HEK293 (cell line): ENCODE results near the gene IL13.

Experiments
- CTCF ChIA-PET: fragments of 350-600 bp; formaldehyde crosslinking; extraction: SDS; loops from one replicate; lab custom pipeline; 2021; ENCODE audit warnings: antibody characterized with exemption; lab: Yijun Ruan, JAX
- POLR2A ChIA-PET: fragments of 300-600 bp; formaldehyde crosslinking; extraction: SDS; loops from one replicate; lab custom pipeline; 2020; ENCODE audit warnings: antibody characterized with exemption, inconsistent platforms; lab: Yijun Ruan, JAX
- H3K27ac ChIP-seq: fragments of 200-500 bp; sonication (Bioruptor generic); 2 replicates; pipeline ENCODE4 v1.5.1; 2014; ENCODE audit warnings: low read depth, low read length, control low read depth, inconsistent platforms; ENCODE audit errors: extremely low read depth
- H3K36me3 ChIP-seq, 2 experiments: fragments of 200-500 bp in 1 of 2; sonication (Bioruptor generic) in 1 of 2; 1 replicate in 1 of 2; 2 replicates in 1 of 2; pipeline ENCODE4 v1.5.1; 2014 to 2017; ENCODE audit warnings: inconsistent platforms in 2 of 2, low read length in 2 of 2; ENCODE audit not compliant: control insufficient read depth in 2 of 2, insufficient read depth in 1 of 2
- H3K4me1 ChIP-seq: fragments of 200-500 bp; sonication (Bioruptor generic); 2 replicates; pipeline ENCODE4 v1.5.1; 2014; ENCODE audit warnings: mild to moderate bottlenecking, low read length, inconsistent platforms; ENCODE audit not compliant: control insufficient read depth, insufficient read depth
- H3K4me3 ChIP-seq: 2 replicates; pipeline ENCODE4 v1.5.1; 2011; ENCODE audit warnings: low read depth, mild to moderate bottlenecking, control low read depth, low read length, moderate library complexity
- H3K9me3 ChIP-seq: fragments of 200-500 bp; sonication (Bioruptor generic); 2 replicates; pipeline ENCODE4 v1.5.1; 2014; ENCODE audit warnings: low read depth, low read length, inconsistent platforms; ENCODE audit not compliant: control insufficient read depth, insufficient read depth
- BCL11B ChIP-seq: fragments of 450-650 bp; formaldehyde crosslinking; IDR thresholded peaks from 2 replicates; pipeline ENCODE4 v1.5.1; 2016; ENCODE audit warnings: low read depth, missing biosample characterization, missing genetic modification characterization
- EGR2 ChIP-seq: fragments of 450-650 bp; formaldehyde crosslinking; IDR thresholded peaks from 2 replicates; pipeline ENCODE4 v1.5.1; 2016; ENCODE audit warnings: low read depth, missing biosample characterization, missing genetic modification characterization
- HOXC10 ChIP-seq: sonication (generic); formaldehyde crosslinking; IDR thresholded peaks from 2 replicates; pipeline ENCODE4 v1.8.1; 2023; ENCODE audit warnings: mild to moderate bottlenecking, missing genetic modification reagents
- KLF8 ChIP-seq: fragments of 450-650 bp; formaldehyde crosslinking; IDR thresholded peaks from 2 replicates; pipeline ENCODE4 v1.5.1; 2016; ENCODE audit warnings: missing biosample characterization, missing genetic modification characterization
- PBX3 ChIP-seq: sonication (generic); formaldehyde crosslinking; IDR thresholded peaks from 2 replicates; pipeline ENCODE4 v1.8.1; 2022; ENCODE audit warnings: mild to moderate bottlenecking, moderate library complexity, missing genetic modification reagents
- SP2 ChIP-seq: fragments of 450-650 bp; formaldehyde crosslinking; IDR thresholded peaks from 2 replicates; pipeline ENCODE4 v1.5.1; 2016; ENCODE audit warnings: missing biosample characterization, missing genetic modification characterization
- TCF7L2 ChIP-seq: IDR thresholded peaks from 2 replicates; pipeline ENCODE4 v1.6.1; 2011; ENCODE audit warnings: low read depth, mild to moderate bottlenecking, inconsistent platforms, low read length, moderate library complexity, borderline replicate concordance
- ZBTB21 ChIP-seq: fragments of 450-650 bp; formaldehyde crosslinking; IDR thresholded peaks from 2 replicates; pipeline ENCODE4 v1.5.1; 2017; ENCODE audit warnings: missing biosample characterization, missing genetic modification characterization
- ZEB2 ChIP-seq: fragments of 450-650 bp; formaldehyde crosslinking; IDR thresholded peaks from 2 replicates; pipeline ENCODE4 v1.5.1; 2016; ENCODE audit warnings: missing biosample characterization, missing genetic modification characterization
- ZFP69B ChIP-seq: fragments of 450-650 bp; formaldehyde crosslinking; IDR thresholded peaks from 2 replicates; pipeline ENCODE4 v1.5.1; 2016; ENCODE audit warnings: missing biosample characterization, missing genetic modification characterization
- ZNF10 ChIP-seq: fragments of 450-650 bp; formaldehyde crosslinking; IDR thresholded peaks from 2 replicates; pipeline ENCODE4 v1.5.1; 2017; ENCODE audit warnings: missing biosample characterization, missing genetic modification characterization
- ZNF146 ChIP-seq: fragments of 450-650 bp; formaldehyde crosslinking; IDR thresholded peaks from 2 replicates; pipeline ENCODE4 v1.5.1; 2016; ENCODE audit warnings: missing biosample characterization, missing genetic modification characterization
- ZNF18 ChIP-seq: fragments of 450-650 bp; formaldehyde crosslinking; IDR thresholded peaks from 2 replicates; pipeline ENCODE4 v1.5.1; 2016; ENCODE audit warnings: missing biosample characterization, missing genetic modification characterization
- ZNF266 ChIP-seq: fragments of 450-650 bp; formaldehyde crosslinking; IDR thresholded peaks from 2 replicates; pipeline ENCODE4 v1.5.1; 2016; ENCODE audit warnings: missing biosample characterization, missing genetic modification characterization, low read depth
- ZNF324 ChIP-seq: fragments of 450-650 bp; formaldehyde crosslinking; IDR thresholded peaks from 2 replicates; pipeline ENCODE4 v1.5.1; 2016; ENCODE audit warnings: missing biosample characterization, missing genetic modification characterization
- ZNF48 ChIP-seq: fragments of 450-650 bp; formaldehyde crosslinking; IDR thresholded peaks from 2 replicates; pipeline ENCODE4 v1.5.1; 2016; ENCODE audit warnings: missing biosample characterization, missing genetic modification characterization
- ZNF544 ChIP-seq: fragments of 450-650 bp; formaldehyde crosslinking; IDR thresholded peaks from 2 replicates; pipeline ENCODE4 v1.5.0; 2017; ENCODE audit warnings: missing biosample characterization, missing genetic modification characterization
- ZNF571 ChIP-seq: fragments of 450-650 bp; formaldehyde crosslinking; IDR thresholded peaks from 2 replicates; pipeline ENCODE4 v1.5.0; 2017; ENCODE audit warnings: missing biosample characterization, missing genetic modification characterization
- ZNF585B ChIP-seq: fragments of 450-650 bp; formaldehyde crosslinking; IDR thresholded peaks from 2 replicates; pipeline ENCODE4 v1.5.1; 2016; ENCODE audit warnings: missing biosample characterization, missing genetic modification characterization
- ZNF600 ChIP-seq: fragments of 450-650 bp; formaldehyde crosslinking; IDR thresholded peaks from 2 replicates; pipeline ENCODE4 v1.5.1; 2016; ENCODE audit warnings: missing biosample characterization, missing genetic modification characterization
- ZNF629 ChIP-seq: fragments of 450-650 bp; formaldehyde crosslinking; IDR thresholded peaks from 2 replicates; pipeline ENCODE4 v1.5.1; 2017; ENCODE audit warnings: missing biosample characterization, missing genetic modification characterization
- ZNF791 ChIP-seq: fragments of 450-650 bp; formaldehyde crosslinking; IDR thresholded peaks from 2 replicates; pipeline ENCODE4 v1.5.1; 2016; ENCODE audit warnings: missing biosample characterization, missing genetic modification characterization
- TF ChIP-seq, protein P1 (sequence below): fragments of 450-650 bp; formaldehyde crosslinking; IDR thresholded peaks from 2 replicates; pipeline ENCODE4 v1.5.1; 2016; ENCODE audit warnings: missing biosample characterization, missing genetic modification characterization
- TF ChIP-seq, protein P2 (sequence below): fragments of 450-650 bp; formaldehyde crosslinking; IDR thresholded peaks from 2 replicates; pipeline ENCODE4 v1.5.1; 2016; ENCODE audit warnings: missing biosample characterization, missing genetic modification characterization
- TF ChIP-seq, protein P3 (sequence below): fragments of 450-650 bp; formaldehyde crosslinking; IDR thresholded peaks from 2 replicates; pipeline ENCODE4 v1.5.1; 2016; ENCODE audit warnings: missing biosample characterization, missing genetic modification characterization
- TF ChIP-seq, protein P4 (sequence below): fragments of 450-650 bp; formaldehyde crosslinking; IDR thresholded peaks from 2 replicates; pipeline ENCODE4 v1.5.1; 2016; ENCODE audit warnings: missing biosample characterization, missing genetic modification characterization, borderline replicate concordance

IL13 gene

DNA sequence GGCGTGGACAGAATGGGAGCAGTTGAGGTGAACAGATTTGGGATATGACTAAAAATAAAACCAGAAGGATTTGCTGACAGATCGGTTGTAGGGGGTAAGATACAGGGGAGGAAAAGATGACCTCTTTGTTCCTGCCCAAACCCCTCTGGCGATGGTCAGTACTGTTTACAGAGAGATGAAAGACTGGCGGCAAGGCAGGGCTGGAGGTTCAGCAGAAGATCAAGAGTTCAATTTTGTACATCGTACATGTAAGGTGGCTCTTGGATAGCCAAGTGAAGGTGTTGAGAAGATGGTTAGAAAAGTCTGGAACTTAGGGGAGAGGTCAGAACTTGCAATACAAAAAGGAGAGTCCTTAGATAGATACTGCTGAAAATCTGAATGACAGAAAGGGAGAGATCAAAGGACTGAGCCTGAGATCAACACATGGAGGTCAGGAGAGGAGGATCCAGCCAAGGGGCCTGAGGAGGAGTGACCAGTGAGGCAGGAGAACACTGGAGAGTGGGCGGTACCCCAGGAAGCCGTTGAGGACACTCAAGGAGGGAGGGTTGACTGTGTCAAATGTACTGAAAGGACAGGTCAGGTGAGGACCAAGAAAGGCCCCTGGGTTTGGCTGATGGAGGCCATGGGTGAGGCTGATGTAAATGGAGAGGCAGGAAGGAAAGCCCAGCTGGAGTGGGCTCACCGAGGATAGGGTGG, 23.0 kb downstream of the IL13 start:
- TF ChIP-seq, protein P1, sequence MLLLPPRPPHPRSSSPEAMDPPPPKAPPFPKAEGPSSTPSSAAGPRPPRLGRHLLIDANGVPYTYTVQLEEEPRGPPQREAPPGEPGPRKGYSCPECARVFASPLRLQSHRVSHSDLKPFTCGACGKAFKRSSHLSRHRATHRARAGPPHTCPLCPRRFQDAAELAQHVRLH (tag by site-specific recombination) = no peak
- TF ChIP-seq, protein P2, sequence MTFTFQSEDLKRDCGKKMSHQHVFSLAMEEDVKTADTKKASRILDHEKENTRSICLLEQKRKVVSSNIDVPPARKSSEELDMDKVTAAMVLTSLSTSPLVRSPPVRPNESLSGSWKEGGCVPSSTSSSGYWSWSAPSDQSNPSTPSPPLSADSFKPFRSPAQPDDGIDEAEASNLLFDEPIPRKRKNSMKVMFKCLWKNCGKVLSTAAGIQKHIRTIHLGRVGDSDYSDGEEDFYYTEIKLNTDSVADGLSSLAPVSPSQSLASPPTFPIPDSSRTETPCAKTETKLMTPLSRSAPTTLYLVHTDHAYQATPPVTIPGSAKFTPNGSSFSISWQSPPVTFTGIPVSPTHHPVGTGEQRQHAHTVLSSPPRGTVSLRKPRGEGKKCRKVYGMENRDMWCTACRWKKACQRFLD (tag by site-specific recombination) = no peak
- TF ChIP-seq TCF7L2 (no peak), ZNF544 (tag by site-specific recombination) (no peak), ZNF10 (tag by site-specific recombination) (no peak), ZNF585B (tag by site-specific recombination) (no peak), ZNF791 (tag by site-specific recombination) (no peak), ZEB2 (no peak), ZFP69B (tag by site-specific recombination) (no peak), ZNF324 (tag by site-specific recombination) (no peak), ZNF266 (tag by site-specific recombination) (no peak), ZBTB21 (no peak), ZNF571 (tag by site-specific recombination) (no peak), ZNF48 (no peak), ZNF629 (tag by site-specific recombination) (no peak), ZNF18 (tag by site-specific recombination) (no peak)
- Histone ChIP-seq H3K9me3 (no peaks in the 10 kb centered on the region), H3K36me3 (no peaks in the 10 kb centered on the region), H3K27ac (no peak overlapping the region), H3K4me3 (no peak overlapping the region), H3K4me1 (no peaks in the 10 kb centered on the region)
- ChIA-PET CTCF (no interaction called here), POLR2A (no interaction called here)

DNA sequence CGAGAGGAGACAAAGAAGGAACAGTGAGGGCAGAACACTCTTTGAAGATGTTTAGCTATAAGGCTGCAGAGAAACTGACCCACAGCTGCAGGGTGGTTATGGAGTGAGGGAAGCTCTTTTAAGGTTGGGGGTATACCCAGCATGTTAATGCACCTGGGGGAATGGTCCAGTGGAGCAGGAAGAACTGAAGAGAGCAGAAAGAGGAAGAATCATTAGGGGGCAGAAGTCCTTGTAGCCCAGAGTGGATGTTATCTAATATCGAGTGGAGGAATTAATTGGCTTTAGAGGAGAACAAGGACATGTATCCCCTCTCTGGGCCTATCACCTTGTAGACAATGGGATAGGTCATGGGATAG, 23.5 kb downstream of the IL13 start:
- TF ChIP-seq KLF8 (tag by site-specific recombination) (no peak), ZNF146 (tag by site-specific recombination) (no peak), EGR2 (tag by site-specific recombination) (no peak), SP2 (tag by site-specific recombination) (no peak), BCL11B (tag by site-specific recombination) (no peak), HOXC10 (CRISPR knock-in tag) (no peak), PBX3 (CRISPR knock-in tag) (no peak), ZNF600 (tag by site-specific recombination) (no peak), ZNF629 (tag by site-specific recombination) (no peak)
- TF ChIP-seq, protein P3, sequence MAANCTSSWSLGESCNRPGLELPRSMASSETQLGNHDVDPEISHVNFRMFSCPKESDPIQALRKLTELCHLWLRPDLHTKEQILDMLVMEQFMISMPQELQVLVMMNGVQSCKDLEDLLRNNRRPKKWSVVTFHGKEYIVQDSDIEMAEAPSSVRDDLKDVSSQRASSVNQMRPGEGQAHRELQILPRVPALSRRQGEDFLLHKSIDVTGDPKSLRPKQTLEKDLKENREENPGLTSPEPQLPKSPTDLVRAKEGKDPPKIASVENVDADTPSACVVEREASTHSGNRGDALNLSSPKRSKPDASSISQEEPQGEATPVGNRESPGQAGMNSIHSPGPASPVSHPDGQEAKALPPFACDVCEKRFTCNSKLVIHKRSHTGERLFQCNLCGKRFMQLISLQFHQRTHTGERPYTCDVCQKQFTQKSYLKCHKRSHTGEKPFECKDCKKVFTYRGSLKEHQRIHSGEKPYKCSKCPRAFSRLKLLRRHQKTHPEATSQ = no peak
- TF ChIP-seq, protein P4, sequence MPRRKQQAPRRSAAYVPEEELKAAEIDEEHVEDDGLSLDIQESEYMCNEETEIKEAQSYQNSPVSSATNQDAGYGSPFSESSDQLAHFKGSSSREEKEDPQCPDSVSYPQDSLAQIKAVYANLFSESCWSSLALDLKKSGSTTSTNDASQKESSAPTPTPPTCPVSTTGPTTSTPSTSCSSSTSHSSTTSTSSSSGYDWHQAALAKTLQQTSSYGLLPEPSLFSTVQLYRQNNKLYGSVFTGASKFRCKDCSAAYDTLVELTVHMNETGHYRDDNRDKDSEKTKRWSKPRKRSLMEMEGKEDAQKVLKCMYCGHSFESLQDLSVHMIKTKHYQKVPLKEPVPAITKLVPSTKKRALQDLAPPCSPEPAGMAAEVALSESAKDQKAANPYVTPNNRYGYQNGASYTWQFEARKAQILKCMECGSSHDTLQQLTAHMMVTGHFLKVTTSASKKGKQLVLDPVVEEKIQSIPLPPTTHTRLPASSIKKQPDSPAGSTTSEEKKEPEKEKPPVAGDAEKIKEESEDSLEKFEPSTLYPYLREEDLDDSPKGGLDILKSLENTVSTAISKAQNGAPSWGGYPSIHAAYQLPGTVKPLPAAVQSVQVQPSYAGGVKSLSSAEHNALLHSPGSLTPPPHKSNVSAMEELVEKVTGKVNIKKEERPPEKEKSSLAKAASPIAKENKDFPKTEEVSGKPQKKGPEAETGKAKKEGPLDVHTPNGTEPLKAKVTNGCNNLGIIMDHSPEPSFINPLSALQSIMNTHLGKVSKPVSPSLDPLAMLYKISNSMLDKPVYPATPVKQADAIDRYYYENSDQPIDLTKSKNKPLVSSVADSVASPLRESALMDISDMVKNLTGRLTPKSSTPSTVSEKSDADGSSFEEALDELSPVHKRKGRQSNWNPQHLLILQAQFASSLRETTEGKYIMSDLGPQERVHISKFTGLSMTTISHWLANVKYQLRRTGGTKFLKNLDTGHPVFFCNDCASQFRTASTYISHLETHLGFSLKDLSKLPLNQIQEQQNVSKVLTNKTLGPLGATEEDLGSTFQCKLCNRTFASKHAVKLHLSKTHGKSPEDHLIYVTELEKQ (tag by site-specific recombination) = no peak
- TF ChIP-seq, all 188 proteins: peak for 0
- H3K27ac ChIP-seq = no peak overlapping the region
- H3K4me1 ChIP-seq = no peaks in the 10 kb centered on the region
- no peaks in the 10 kb centered on the region for H3K9me3 ChIP-seq
- CTCF ChIA-PET = no interaction called here
- H3K4me3 ChIP-seq = no peak overlapping the region
- H3K36me3 ChIP-seq = no peaks in the 10 kb centered on the region
- POLR2A ChIA-PET = interaction anchor here (1.1 kb wide), 1 partner anchor 56 kb away, joined by 3 read pairs; the partner anchor contains the start of gene KIF3A
